ENCODE data around the gene UNC5C.

- TF ChIP-seq CTCF (IDR thresholded peaks at IDR 0.05) (no peak), POLR2A (IDR thresholded peaks at IDR 0.05) (no peak)
Measured at GRCh38 chr4:95504501-95504900, 44.3 kb downstream of the UNC5C start.

Measured in tibial nerve (tissue), 3 donors.